Measurements from ENCODE around the gene EMP2.

Gene EMP2

GRCh38 chr16:10609402-10609774 lies 29.0 kb upstream of the EMP2 start:
- H3K4me3 ChIP-seq (ENCODE audit: low read depth, low read length) = no peak overlapping the region
- H3K9me3 ChIP-seq (ENCODE audit: control insufficient read depth, insufficient read depth, low read depth, low read length) = no peaks in the 10 kb centered on the region
- H3K4me1 ChIP-seq (ENCODE audit: control insufficient read depth, insufficient read depth, low read length) = peaks cover 4% of the 10 kb centered on the region; the same call in 1 of the 2 replicates
- H3K36me3 ChIP-seq (ENCODE audit: control insufficient read depth in 2 of 2, insufficient read depth in 1 of 2, low read length in 2 of 2) = no peaks in the 10 kb centered on the region
- TF ChIP-seq IKZF3 (tag by site-specific recombination; IDR thresholded peaks at IDR 0.05) = no peak
- TF ChIP-seq ZNF510 (tag by site-specific recombination; IDR thresholded peaks at IDR 0.05; ENCODE audit: insufficient replicate concordance) = no peak
- TF ChIP-seq ZNF654 (tag by site-specific recombination; IDR thresholded peaks at IDR 0.05; ENCODE audit: low read depth) = no peak
- TF ChIP-seq ZNF830 (tag by site-specific recombination; IDR thresholded peaks at IDR 0.05; ENCODE audit: low read depth) = no peak
- no peak for TF ChIP-seq ZNF561 (tag by site-specific recombination; IDR thresholded peaks at IDR 0.05; ENCODE audit: borderline replicate concordance)
- no peak overlapping the region for H3K27ac ChIP-seq (ENCODE audit: extremely low read depth, low read depth, low read length)
- POLR2A ChIA-PET = interaction anchor here (1.0 kb wide), 1 partner anchor 29 kb away, joined by 4 read pairs; the partner anchor contains the start of gene EMP2
- CTCF ChIA-PET = interaction anchor here (1.4 kb wide), 1 partner anchor 30 kb away, joined by 4 read pairs; no protein-coding TSS in a partner anchor

GRCh38 chr16:10608687-10609401 lies 28.4 kb upstream of the EMP2 start:
- Histone ChIP-seq H3K4me1 (ENCODE audit: control insufficient read depth, insufficient read depth, low read length) (peaks cover 4% of the 10 kb centered on the region; the same call in 1 of the 2 replicates), H3K27ac (ENCODE audit: extremely low read depth, low read depth, low read length) (no peak overlapping the region), H3K36me3 (ENCODE audit: control insufficient read depth in 2 of 2, insufficient read depth in 1 of 2, low read length in 2 of 2) (no peaks in the 10 kb centered on the region), H3K4me3 (ENCODE audit: low read depth, low read length) (no peak overlapping the region), H3K9me3 (ENCODE audit: control insufficient read depth, insufficient read depth, low read depth, low read length) (no peaks in the 10 kb centered on the region)
- TF ChIP-seq ZFP69B (tag by site-specific recombination; IDR thresholded peaks at IDR 0.05) = no peak
- no peak for TF ChIP-seq ZNF223 (tag by site-specific recombination; IDR thresholded peaks at IDR 0.05)
- ChIA-PET CTCF (interaction anchor here (1.4 kb wide), 1 partner anchor 29 kb away, joined by 4 read pairs; no protein-coding TSS in a partner anchor), POLR2A (interaction anchor here (1.0 kb wide), 1 partner anchor 28 kb away, joined by 4 read pairs; the partner anchor contains the start of gene EMP2)

GRCh38 chr16:10607157-10607556 lies 26.8 kb upstream of the EMP2 start:
- H3K4me3 ChIP-seq (ENCODE audit: low read depth, low read length) = no peak overlapping the region
- CTCF ChIA-PET = interaction anchor here (0.6 to 1.1 kb wide), 3 partner anchors 9 to 314 kb away, joined by 4 read pairs; no protein-coding TSS in a partner anchor
- POLR2A ChIA-PET = no interaction called here
- TF ChIP-seq ZNF843 (tag by site-specific recombination; IDR thresholded peaks at IDR 0.05) = no peak
- TF ChIP-seq ZNF600 (tag by site-specific recombination; IDR thresholded peaks at IDR 0.05) = no peak
- TF ChIP-seq ZNF596 (tag by site-specific recombination; IDR thresholded peaks at IDR 0.05) = no peak
- no peak for TF ChIP-seq ZNF555 (tag by site-specific recombination; conservative IDR thresholded peaks at IDR 0.05)
- no peak for TF ChIP-seq GLIS2 (tag by site-specific recombination; IDR thresholded peaks at IDR 0.05)
- no peak overlapping the region for H3K27ac ChIP-seq (ENCODE audit: extremely low read depth, low read depth, low read length)
- no peaks in the 10 kb centered on the region for H3K36me3 ChIP-seq (ENCODE audit: control insufficient read depth in 2 of 2, insufficient read depth in 1 of 2, low read length in 2 of 2)
- peaks cover 4% of the 10 kb centered on the region; the same call in 1 of the 2 replicates for H3K4me1 ChIP-seq (ENCODE audit: control insufficient read depth, insufficient read depth, low read length)
- H3K9me3 ChIP-seq (ENCODE audit: control insufficient read depth, insufficient read depth, low read depth, low read length) = no peaks in the 10 kb centered on the region

- ChIA-PET POLR2A (no interaction called here), CTCF (interaction anchor here (1.1 to 2.0 kb wide), 2 partner anchors 11 to 314 kb away, joined by 4 to 5 read pairs; no protein-coding TSS in a partner anchor)
- no peaks in the 10 kb centered on the region for H3K36me3 ChIP-seq (ENCODE audit: control insufficient read depth in 2 of 2, insufficient read depth in 1 of 2, low read length in 2 of 2)
- H3K4me1 ChIP-seq (ENCODE audit: control insufficient read depth, insufficient read depth, low read length) = peaks cover 4% of the 10 kb centered on the region; the same call in 1 of the 2 replicates
- no peak overlapping the region for H3K4me3 ChIP-seq (ENCODE audit: low read depth, low read length)
- TF ChIP-seq YY1 (tag by site-specific recombination; IDR thresholded peaks at IDR 0.05) (no peak), GFI1B (tag by site-specific recombination; IDR thresholded peaks at IDR 0.05) (no peak), ZNF449 (tag by site-specific recombination; IDR thresholded peaks at IDR 0.05) (no peak), ZNF777 (tag by site-specific recombination; IDR thresholded peaks at IDR 0.05; ENCODE audit: borderline replicate concordance) (no peak), ZBTB17 (tag by site-specific recombination; IDR thresholded peaks at IDR 0.05) (no peak)
- no peak overlapping the region for H3K27ac ChIP-seq (ENCODE audit: extremely low read depth, low read depth, low read length)
- H3K9me3 ChIP-seq (ENCODE audit: control insufficient read depth, insufficient read depth, low read depth, low read length) = no peaks in the 10 kb centered on the region
Observed at GRCh38 chr16:10606607-10607006, 26.2 kb upstream of the EMP2 start.
